Body of pancreas (tissue), 4 donors: Measurements from ENCODE around the gene PHGDH.

ENCODE experiments used
- CTCF ChIP-seq, 7 experiments: fragments of 450-650 bp in 4 of 7; fragments of 200-600 bp in 3 of 7; sonication (generic) in 3 of 7; IDR thresholded peaks; one replicate each; pipeline ENCODE4 v1.5.1; 2016 to 2019; ENCODE audit warnings: antibody characterized with exemption in 7 of 7
- POLR2A ChIP-seq, 3 donors: fragments of 450-650 bp; IDR thresholded peaks; one replicate each; pipeline ENCODE4 v1.6.1; 2016; ENCODE audit warnings: antibody characterized with exemption in 3 of 3, mild to moderate bottlenecking in 2 of 3

DNA sequence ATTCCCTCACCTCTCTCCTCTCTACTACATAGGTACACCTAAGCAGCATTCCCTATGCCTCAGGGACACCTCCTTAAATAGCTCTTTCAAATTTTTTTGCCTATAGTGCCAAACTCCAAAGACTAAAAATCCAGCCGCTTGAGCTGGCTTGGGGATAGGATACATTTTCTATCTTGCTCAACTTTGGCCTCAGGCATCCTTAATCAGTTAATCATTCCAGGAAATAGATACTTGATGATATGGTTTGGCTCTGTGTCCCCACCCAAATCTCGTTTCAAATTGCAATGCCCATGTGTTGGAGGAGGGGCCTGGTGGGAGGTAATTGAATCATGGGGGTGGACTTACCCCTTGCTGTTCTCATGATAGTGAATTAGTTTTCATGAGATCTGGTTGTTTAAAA is 11.4 kb upstream of the PHGDH start:
- TF ChIP-seq POLR2A (IDR thresholded peaks at IDR 0.05), result no peak
- no peak for TF ChIP-seq CTCF (IDR thresholded peaks at IDR 0.05)
